Right atrium auricular region (tissue), 2 donors: ENCODE data around the gene GGPS1. TPM values are rescaled to one million over a fixed set of nuclear protein-coding genes. Genes with fewer than 3 reads are reported as not detected.
"Not testable (repeated sequence)": the region's sequence is repeated elsewhere in the genome, so short reads cannot be mapped to it uniquely, and the experiment has no call there.

Experiments used
- DNase-seq: peaks from one replicate; pipeline ENCODE4 v3.0.0-alpha.2; 2019; ENCODE audit warnings: low spot score
- H3K27ac ChIP-seq, 2 donors: fragments of 200-600 bp; sonication (generic); 1 replicate in 1 of 2; 2 replicates in 1 of 2; pipeline ENCODE4 v1.5.1; 2016 to 2019
- H3K27me3 ChIP-seq, 2 donors: fragments of 200-600 bp; sonication (generic); one replicate each; pipeline versions ENCODE4 v1.5.1 to v1.6.0; 2017 to 2019
- H3K36me3 ChIP-seq: fragments of 200-600 bp; sonication (generic); one replicate; pipeline ENCODE4 v1.5.1; 2016
- H3K4me1 ChIP-seq, 2 donors: fragments of 200-600 bp; sonication (generic); one replicate each; pipeline versions ENCODE4 v1.5.1 to v1.6.0; 2017 to 2019
- H3K4me3 ChIP-seq, 2 donors: fragments of 200-600 bp; sonication (generic); 1 replicate in 1 of 2; 2 replicates in 1 of 2; pipeline ENCODE4 v1.5.1; 2017 to 2019; ENCODE audit warnings: mild to moderate bottlenecking in 1 of 2, moderate library complexity in 1 of 2
- H3K9me3 ChIP-seq, 2 donors: fragments of 200-600 bp; sonication (generic); one replicate each; pipeline ENCODE4 v1.5.1; 2019
- CTCF ChIP-seq, 2 donors: fragments of 200-600 bp; sonication (generic); IDR thresholded peaks; one replicate each; pipeline ENCODE4 v1.5.1; 2019; ENCODE audit warnings: antibody characterized with exemption in 2 of 2
- total RNA-seq, 2 donors: library from RNA; depleted of rRNA; stranded (reverse); fragments of >200 nt; gene quantifications; one replicate each; pipeline ENCODE4 v1.1.0, GENCODE V29; 2016

The GGPS1 gene
- total RNA-seq, 2 donors from 2014 or later: 13.4 to 18.9 TPM

- no peak overlapping the region for H3K4me3 ChIP-seq
- H3K9me3 ChIP-seq: no peaks in the 10 kb centered on the region
- H3K27ac ChIP-seq: no peak overlapping the region
- no peak for DNase-seq
- no peaks in the 10 kb centered on the region for H3K4me1 ChIP-seq
- no peak for TF ChIP-seq CTCF (IDR thresholded peaks at IDR 0.05)
- H3K27me3 ChIP-seq: no peaks in the 10 kb centered on the region
- no peaks in the 10 kb centered on the region for H3K36me3 ChIP-seq
Measured at GRCh38 chr1:235351898-235352297, 23.5 kb downstream of the GGPS1 start.

- Histone ChIP-seq H3K27me3 (no peaks in the 10 kb centered on the region), H3K4me1 (no peaks in the 10 kb centered on the region), H3K36me3 (no peaks in the 10 kb centered on the region), H3K27ac (no peak overlapping the region), H3K9me3 (no peaks in the 10 kb centered on the region), H3K4me3 (no peak overlapping the region)
- TF ChIP-seq CTCF (IDR thresholded peaks at IDR 0.05): no peak
- DNase-seq: no peak
Measured at GRCh38 chr1:235357485-235358373, 29.4 kb downstream of the GGPS1 start.

GRCh38 chr1:235358899-235359298 is 30.5 kb downstream of the GGPS1 start:
- Histone ChIP-seq H3K9me3 (no peaks in the 10 kb centered on the region), H3K36me3 (no peaks in the 10 kb centered on the region), H3K4me1 (no peaks in the 10 kb centered on the region), H3K27me3 (no peaks in the 10 kb centered on the region), H3K4me3 (no peak overlapping the region), H3K27ac (no peak overlapping the region)
- no peak for TF ChIP-seq CTCF (IDR thresholded peaks at IDR 0.05)
- DNase-seq: no peak

GRCh38 chr1:235364189-235364588 is 35.8 kb downstream of the GGPS1 start:
- not testable (repeated sequence) for H3K4me1 ChIP-seq, H3K9me3 ChIP-seq, DNase-seq, H3K4me3 ChIP-seq, H3K27ac ChIP-seq, H3K36me3 ChIP-seq, H3K27me3 ChIP-seq

GRCh38 chr1:235366286-235366685 is 37.9 kb downstream of the GGPS1 start:
- peaks cover 0 to 7% of the 10 kb centered on the region in 2 donors for H3K4me1 ChIP-seq
- H3K4me3 ChIP-seq: no peak overlapping the region
- no peak for DNase-seq
- no peak overlapping the region for H3K27ac ChIP-seq
- H3K36me3 ChIP-seq: no peaks in the 10 kb centered on the region
- TF ChIP-seq CTCF (IDR thresholded peaks at IDR 0.05): no peak
- H3K27me3 ChIP-seq: no peaks in the 10 kb centered on the region
- no peaks in the 10 kb centered on the region for H3K9me3 ChIP-seq

- H3K27me3 ChIP-seq: no peaks in the 10 kb centered on the region
- H3K9me3 ChIP-seq: no peaks in the 10 kb centered on the region
- no peak for TF ChIP-seq CTCF (IDR thresholded peaks at IDR 0.05)
- peak within 1 kb of the TSS; percentile 72 to 83 for H3K27ac ChIP-seq
- peak; percentile 96 for DNase-seq
- no peaks in the 10 kb centered on the region for H3K36me3 ChIP-seq
- H3K4me1 ChIP-seq: peaks cover 0 to 7% of the 10 kb centered on the region in 2 donors
- H3K4me3 ChIP-seq: peak within 1 kb of the TSS; percentile 58 to 73
Measured at GRCh38 chr1:235367000-235367908, 38.9 kb downstream of the GGPS1 start, which contains the start of gene TBCE. Gene TBCE (plus strand): TSS chr1:235367427. CDS start chr1:235380050, 12,623 bp downstream.
